Gastrocnemius medialis (tissue), 4 donors: ENCODE measurements around the gene TEKTIP1.

Source experiments
- CTCF ChIP-seq, 5 experiments: fragments of 450-650 bp in 3 of 5; fragments of 200-600 bp in 2 of 5; sonication (generic) in 2 of 5; IDR thresholded peaks in 4 of 5; conservative IDR thresholded peaks in 1 of 5; 1 replicate in 4 of 5; 2 replicates in 1 of 5; pipeline ENCODE4 v1.5.1; 2016 to 2019; ENCODE audit warnings: antibody characterized with exemption in 5 of 5, mild to moderate bottlenecking in 3 of 5, moderate library complexity in 3 of 5
- POLR2A ChIP-seq, 2 donors: fragments of 450-650 bp; IDR thresholded peaks; one replicate each; pipeline ENCODE4 v1.6.1; 2017; ENCODE audit warnings: antibody characterized with exemption in 2 of 2, mild to moderate bottlenecking in 2 of 2, moderate library complexity in 2 of 2

DNA sequence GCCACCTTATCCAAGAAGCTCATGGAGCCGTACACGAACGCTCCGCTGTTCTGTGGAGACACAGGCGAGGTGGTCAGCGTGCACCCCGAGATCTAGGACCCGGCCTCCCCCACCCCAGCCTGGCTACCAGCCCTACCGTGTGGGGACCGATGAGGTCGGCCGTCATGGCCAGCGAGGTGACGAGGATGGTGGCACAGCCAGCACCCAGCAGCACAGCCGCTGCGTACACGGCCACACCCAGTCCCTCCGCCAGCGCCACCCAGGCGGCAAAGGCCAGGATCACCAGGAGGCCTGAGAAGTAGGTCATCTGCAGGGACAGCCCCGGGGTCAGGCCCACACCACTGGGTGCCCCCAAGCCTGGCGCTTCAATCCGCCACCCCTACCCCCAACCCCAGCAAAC is 7.1 kb downstream of the TEKTIP1 start:
- TF ChIP-seq POLR2A (IDR thresholded peaks at IDR 0.05): no peak
- no peak for TF ChIP-seq CTCF (IDR thresholded peaks at IDR 0.05 in 4 of 5, conservative IDR thresholded peaks at IDR 0.05 in 1 of 5)
